Mammary epithelial cell (primary cell): ENCODE measurements around the gene MPIG6B.

Source experiments
- CTCF ChIP-seq, 2 donors: IDR thresholded peaks in 1 of 2; conservative IDR thresholded peaks in 1 of 2; 2 replicates each; pipeline ENCODE4 v1.5.1; 2011 to 2012; ENCODE audit warnings: inconsistent platforms in 2 of 2, low read length in 2 of 2, mild to moderate bottlenecking in 2 of 2, control low read depth in 1 of 2, low read depth in 1 of 2; ENCODE audit not compliant: insufficient read depth in 1 of 2; ENCODE audit errors: extremely low read depth in 1 of 2
- EZH2 ChIP-seq: IDR thresholded peaks from 2 replicates; pipeline ENCODE4 v1.6.1; 2012; ENCODE audit warnings: low read length, inconsistent platforms, borderline replicate concordance

GRCh38 chr6:31727034-31727716, 4.0 kb downstream of the MPIG6B start:
- no peak for TF ChIP-seq CTCF (conservative IDR thresholded peaks at IDR 0.05 in 1 of 2, IDR thresholded peaks at IDR 0.05 in 1 of 2; ENCODE audit: extremely low read depth in 1 of 2, insufficient read depth in 1 of 2, low read depth in 1 of 2, low read length in 2 of 2)
- no peak for TF ChIP-seq EZH2
